GM21825 (cell line): Measurements from ENCODE around the gene C9orf85.
"Not testable (repeated sequence)": the region's sequence is repeated elsewhere in the genome, so short reads cannot be mapped to it uniquely, and the experiment has no call there.

Experiments
- ATAC-seq: cut with Tn5 transposase; IDR thresholded peaks from one replicate; pipeline ENCODE4 v1.9.1; 2021; ENCODE audit warnings: mild to moderate bottlenecking, moderate library complexity; ENCODE audit not compliant: unreplicated experiment

C9orf85 gene

DNA sequence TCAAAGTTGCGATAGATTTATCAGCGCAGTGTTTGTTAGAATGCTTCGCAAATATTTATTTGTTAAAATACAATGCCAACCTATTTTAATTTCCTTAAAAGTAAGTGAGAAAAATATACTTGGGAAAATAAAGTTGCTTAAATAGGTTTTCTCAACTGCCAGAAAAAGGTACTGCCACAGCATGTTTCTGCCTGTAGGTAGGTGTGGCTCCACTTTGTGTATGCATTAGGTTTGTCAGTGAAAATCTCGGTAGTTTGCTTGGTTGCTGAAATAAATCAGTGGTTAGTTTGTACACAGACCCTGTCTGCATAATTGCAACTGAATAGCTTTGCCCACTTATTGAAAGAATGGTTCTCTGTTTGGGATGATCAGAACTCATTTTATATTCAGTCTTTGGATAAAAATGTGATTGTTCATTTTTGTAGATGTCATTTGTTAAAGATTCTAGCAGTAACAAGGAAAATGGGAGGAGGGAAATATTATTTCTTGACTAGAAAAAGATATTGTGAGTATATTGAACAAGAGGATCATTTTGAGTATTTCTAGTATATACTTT lies 25.7 kb downstream of the C9orf85 start:
- no peak for ATAC-seq

DNA sequence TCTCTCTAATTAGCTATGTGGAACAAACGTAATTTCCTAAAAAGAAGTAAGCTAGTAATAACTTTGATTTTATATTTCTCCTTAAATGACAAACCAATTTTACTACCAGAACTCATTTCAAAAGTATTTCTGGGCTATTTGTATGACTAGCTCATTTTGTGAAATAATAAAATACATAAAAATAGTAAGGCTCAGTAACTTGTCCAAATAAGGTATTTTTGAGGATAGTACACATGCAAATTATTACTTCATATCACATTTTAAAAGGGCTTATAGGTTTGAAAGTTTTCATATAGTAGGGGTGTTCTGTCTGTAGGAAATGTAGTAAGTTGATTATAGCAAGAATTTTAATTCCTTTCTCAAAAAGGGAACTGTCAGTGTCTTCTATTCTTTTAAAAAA lies 26.5 kb downstream of the C9orf85 start:
- no peak for ATAC-seq

DNA sequence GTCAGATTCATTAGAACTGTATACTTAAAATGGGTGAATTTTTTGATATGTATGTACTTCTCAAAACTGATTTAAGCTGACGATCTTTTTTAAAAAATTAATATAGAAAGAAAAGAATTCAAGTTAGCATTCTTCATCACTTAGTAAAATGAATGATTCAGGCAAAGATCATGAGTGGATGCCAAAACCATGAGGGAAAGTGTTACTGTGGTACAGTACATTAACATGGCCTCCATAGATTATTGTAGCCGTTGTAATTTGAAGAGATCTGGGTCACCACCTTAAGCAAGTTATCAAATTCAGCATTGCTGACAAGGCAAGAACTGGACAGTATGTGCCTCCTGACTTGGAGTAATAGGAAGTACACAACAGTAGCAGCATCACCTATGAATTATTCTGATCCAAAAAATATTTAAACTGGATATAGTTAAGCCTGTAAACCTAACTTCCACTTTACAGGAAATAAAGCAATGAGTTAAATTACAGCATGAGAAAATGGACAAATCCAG lies 29.7 kb downstream of the C9orf85 start:
- ATAC-seq, result no peak

DNA sequence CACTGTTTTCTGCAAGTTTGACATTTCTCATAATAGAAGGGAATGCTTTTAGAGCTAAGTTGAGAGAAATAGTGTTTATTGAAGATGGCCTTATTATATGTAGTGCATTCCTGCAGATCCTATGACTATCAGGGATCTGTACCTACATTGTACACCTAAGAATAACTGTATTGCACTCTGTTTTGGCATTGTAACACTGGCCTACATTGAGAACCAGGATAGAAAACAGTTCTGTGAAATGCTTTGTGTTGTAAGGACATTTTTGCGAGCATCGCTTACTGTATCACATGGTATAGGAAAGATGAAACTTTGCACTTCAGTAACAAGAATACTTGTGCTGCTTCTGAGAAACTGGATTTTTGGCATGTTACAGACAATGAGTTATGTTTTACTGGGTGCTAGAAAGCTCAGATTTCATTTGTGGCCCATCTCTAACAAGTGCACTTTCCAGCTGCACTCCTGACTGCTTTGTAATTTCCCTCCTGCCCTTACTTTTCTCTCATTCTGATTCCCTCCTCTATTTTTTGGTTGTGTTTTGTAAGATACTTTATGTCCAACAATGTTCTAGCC lies 30.6 kb downstream of the C9orf85 start:
- ATAC-seq, result no peak

DNA sequence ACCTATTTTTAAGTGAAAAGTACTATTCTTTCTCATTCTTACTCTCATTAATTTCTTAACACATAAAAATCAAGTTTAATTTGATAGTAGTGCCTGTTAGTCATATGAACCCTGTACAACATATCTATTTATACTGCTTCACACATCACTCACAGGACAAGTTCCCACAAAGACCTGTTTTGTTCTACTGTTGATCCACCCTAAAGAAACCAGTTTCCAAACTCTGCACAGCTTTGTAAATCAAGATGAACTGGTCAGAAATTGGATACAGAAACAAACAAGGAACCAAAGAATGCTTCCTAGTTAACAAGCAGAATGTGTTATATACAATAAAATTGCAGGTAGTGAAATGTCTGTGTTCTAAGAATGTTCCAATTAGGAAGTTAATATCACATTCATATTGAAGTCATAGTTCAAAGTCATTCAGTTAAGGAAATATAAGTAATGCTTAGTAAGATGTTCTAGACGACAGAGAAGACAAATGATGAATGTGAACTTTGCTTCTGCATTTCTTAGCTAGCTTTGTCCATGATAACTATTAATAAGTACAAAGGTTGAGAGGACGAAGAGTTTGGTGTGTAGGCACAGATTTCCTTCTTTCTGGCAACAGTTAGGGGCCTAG lies 33.4 kb downstream of the C9orf85 start:
- no peak for ATAC-seq

DNA sequence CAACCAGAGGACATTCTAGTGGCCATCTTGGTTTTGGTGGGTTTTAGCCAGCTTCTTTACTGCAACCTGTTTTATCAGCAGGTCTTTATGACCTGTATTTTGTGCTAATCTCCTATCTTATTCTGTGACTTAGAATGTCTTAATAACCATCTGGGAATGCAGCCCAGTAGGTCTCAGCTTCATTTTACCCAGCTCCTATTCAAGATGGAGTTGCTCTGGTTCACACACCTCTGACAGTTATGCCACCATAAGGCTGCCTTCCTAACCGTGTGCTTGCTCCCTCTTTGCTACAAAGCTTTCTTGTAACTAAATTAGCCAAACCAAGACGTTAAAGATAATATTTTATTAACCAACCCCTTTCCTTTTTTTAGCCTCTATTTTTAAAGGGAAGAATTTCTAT lies 43.2 kb downstream of the C9orf85 start:
- ATAC-seq, result not testable (repeated sequence)

DNA sequence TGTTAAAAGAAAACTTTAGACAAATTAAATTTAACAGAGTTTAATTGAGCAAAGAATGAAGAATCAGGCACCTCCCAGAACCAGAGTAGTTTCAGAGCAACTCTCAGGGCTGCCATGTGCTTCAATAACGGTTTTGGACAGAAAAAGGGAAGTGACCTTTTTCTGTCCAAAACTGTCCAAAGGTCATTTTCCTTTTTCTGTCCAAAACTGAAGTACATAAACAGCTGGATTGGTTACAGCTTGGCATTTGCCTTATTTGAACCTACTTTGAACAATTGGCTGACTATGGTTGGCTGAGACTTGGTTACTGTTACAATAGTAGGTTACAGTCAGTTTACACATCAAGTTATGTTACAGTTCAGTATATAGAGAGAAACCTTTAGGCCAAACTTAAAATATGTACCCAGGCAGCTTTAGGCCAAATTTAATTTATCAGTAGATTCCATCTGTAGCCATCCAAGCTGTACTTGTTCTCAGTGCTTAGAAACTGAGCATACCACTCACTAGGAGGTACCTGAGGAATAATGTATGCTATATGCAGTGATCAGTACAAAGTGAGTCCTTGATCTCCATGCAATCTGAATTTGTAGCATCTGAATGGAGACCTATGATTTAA lies 44.0 kb downstream of the C9orf85 start:
- ATAC-seq, result no peak

DNA sequence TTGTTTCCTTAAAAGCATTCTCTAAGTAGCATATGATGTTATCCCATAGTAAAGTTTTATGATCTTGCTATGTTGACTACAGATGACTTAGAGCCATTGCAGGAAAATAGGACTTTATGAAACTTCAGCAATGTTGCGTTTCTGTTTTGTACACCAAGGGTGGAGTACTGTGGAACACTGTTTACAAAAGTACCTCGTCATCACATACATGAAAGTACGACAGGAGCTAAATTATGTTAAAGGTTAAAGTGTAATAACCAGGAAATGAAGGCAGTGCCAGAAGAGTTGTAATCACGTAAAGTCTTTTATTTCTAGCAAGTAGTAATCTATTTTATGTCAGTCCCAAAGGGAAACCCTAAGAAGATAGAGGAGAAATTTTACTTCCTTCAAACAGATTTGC lies 50.9 kb downstream of the C9orf85 start:
- ATAC-seq, result no peak

DNA sequence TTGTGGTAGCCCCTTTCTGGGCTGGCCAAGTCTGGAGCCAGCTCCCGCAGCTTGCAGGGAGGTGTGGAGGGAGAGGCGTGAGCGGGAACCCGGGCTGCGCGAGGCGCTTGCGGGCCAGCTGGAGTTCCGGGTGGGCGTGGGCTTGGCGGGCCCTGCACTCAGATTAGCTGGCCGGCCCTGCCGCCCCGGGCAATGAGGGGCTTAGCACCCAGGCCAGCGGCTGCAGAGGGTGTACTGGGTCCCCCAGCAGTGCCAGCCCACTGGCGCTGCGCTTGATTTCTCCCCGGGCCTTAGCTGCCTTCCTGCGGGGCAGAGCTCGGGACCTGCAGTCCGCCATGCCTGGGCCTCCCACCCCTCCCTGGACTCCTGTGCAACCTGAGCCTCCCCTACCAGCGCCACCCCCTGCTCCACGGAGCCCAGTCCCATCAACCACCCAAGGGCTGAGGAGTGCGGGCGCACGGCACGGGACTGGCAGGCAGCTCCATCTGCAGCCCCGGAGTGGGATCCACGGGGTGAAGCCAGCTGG lies 52.1 kb downstream of the C9orf85 start:
- ATAC-seq, result not testable (repeated sequence)

DNA sequence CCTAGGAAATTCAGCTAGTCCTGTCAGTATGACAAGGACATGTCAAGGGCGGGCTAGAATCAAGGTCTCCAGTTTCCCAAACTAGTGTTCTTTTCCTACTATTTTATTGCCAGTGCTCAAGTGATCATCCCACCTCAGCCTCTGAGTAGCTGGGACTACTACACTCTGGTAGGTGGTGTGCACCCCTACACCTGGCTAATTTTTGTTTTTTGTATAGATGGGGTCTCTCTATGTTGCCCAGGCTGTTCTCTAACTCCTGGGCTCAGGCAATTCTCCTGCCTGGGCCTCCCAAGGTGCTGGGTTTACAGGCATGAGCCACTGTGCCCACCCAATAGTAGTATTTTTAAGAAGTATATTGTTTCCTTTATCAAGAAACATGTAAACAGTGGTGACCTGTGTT lies 54.0 kb downstream of the C9orf85 start:
- ATAC-seq, result no peak

DNA sequence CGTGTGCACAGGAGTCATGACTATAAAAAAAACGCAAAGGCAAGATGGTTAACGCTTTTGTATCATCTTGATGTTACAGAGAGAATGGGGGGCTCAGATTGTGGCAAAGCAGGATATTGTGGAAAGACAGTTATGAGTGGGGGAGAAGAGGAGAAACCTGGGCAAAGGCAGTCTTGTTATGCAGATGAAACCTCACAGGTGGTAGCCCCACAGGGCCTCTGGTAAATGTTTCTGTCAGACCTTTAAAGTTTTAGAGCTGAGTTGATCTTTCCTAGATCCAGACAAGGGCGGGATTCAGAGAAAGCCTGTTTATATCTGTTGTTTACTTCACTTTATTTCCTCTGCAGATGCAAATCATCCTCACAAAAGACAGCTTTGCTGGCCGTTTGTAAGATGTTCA lies 55.2 kb downstream of the C9orf85 start:
- ATAC-seq, result no peak

DNA sequence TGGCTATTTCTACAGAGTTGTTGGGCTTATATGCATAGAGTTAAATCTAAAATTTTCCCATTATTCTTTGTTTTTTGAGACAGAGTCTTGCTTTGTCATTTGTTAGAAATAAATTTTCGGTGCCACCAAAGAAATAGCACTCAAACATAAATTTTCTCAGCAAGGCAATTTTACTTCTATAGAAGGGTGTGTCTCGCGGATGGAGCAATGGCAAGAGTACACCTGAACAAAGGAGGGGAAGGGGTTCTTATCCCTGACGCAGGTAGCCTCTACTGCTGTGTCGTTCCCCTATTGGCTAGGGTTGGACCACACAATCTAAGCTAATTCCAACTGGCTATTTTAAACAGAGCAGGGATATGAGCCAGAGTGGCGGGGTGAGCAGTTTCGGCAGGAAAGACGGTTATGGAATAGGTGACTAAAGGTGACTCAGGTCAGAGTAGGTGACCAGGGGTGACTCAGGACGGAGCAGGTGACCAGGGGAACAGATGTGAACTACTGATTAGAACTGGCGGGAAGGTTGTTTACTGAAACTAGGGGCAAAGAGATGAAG lies 57.2 kb downstream of the C9orf85 start:
- ATAC-seq, result no peak

DNA sequence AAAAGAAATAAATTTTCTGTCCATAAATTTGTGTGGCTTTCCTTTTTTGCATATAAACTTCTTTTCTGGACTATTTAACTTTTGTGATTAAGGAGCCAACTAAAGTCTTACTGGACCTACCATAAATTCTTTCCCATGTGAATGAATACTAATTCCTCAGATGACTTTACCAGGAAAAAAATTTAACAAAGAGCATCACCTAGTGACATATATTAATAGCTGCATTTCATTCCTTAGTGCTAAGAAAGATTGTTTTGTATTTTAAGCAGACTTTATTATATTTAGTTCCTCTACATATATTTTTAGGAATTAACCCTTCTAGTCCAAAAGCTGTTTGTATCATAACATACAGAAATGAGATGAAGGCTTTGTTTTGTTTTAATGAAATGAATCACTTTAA lies 64.4 kb downstream of the C9orf85 start:
- no peak for ATAC-seq

DNA sequence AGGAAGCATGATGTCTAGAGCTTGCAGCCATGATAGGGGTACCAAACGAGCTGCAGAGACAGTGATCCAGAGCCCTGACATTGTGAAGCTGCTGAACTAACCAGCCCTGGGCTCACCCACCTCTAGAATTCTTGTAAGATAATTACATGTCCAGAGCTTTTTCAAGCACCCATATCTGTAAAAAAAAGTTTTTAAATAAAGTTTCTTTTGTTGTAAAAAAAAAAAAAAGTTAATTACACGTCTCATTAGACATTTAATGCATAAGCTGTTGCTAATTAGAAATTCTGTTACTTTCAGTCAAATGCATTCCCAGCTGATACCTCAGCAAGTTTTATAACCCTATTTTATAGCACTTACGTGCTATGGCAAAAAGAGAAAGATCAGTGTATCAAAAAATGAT lies 65.6 kb downstream of the C9orf85 start:
- ATAC-seq, result no peak

DNA sequence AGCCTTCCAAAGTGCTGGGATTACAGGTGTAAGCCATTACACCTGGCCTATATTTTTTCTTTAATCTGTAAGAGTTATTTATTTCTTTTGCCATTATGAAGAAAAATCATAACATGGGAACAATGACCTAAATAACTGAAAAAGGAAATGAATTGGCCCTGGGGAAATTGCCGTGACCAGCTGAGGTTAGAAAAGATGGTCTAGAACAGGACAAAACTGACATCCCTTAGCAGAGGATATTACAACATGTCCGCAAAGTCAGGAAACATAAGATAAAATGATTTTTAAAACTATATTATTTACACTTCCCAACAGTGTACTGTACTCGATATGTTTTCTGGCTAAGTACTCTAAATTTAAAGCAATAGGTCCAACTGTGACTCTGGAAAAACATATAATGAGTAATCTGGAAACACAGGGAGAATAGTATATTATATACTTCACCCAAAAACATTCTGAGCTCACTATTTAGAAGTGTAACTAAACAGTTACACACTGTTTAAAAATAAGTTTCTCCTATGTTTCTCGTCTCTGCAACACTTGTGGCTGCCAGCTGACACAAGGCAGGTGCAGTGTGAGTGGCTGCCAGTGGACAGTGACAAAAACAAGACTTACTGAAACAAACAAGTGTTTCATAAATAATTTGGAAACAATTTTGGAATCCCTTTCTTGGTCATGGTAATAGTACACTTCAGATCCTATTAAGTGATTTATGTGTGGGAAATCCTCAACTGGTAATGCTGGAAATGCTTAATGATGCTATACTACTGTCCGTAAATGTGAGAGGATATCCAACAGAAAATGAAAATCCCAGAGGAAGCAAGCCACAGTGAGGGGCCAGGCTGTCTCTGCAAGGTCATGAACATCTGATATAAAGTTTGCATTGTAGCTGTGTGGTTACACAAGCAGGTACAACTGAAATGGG lies 69.1 kb downstream of the C9orf85 start:
- no peak for ATAC-seq

DNA sequence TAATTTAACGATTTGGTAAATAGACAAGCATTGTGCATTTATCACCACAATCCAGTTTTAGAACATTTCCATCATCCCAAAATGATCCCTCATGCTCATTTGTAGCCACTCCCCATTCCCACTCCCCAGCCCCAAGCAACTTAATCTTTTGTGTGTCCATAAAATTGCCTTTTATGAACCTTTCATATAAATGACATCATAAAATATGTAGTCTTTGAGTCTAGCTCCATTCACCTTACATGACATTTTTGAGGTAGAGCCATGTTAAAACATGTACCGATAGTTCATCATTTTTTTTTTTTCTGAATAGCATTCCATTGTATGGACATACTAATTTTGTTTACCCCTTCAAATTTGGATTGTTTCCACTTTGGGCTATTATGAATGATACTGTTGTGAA lies 70.5 kb downstream of the C9orf85 start:
- no peak for ATAC-seq

DNA sequence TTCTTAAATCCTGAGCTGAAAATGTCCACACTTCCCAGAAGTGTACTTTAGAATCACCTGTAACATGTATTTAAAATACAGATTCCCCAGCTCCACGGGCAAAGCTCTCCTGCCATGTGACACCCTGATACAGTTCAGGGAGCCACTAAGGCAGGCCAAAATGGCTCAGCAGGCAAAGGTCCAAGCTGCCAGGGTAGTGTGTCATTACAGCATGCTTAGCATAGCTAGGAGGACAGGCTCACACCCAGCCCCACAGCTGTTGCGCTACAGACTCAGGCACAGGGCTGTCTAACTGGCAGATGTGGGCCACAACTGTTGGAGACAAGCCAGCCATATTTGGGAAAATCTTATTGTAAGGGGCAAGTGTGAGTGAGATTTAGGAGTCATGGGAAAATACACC lies 73.0 kb downstream of the C9orf85 start:
- no peak for ATAC-seq

DNA sequence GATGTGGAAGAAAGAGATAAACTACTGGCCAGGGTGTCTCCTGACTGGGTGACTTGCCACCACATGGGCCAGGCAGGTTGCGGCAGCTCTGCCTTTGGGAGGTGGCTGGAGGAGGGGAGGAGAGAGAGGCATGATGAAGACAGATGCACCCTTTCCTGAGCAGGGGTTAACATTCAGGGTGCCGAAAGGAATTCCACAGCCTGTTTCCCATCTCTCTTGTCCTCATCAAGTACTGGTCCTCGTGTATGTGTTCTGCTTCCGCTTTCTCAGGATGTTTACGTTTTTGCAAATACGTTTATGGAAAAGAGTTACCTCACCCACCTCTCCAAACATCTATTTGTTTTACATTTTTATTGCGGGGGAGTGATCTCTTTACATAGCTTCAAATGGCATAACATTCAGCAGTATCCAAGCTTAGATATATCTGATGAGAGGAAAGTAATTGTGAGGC lies 73.4 kb downstream of the C9orf85 start:
- no peak for ATAC-seq

DNA sequence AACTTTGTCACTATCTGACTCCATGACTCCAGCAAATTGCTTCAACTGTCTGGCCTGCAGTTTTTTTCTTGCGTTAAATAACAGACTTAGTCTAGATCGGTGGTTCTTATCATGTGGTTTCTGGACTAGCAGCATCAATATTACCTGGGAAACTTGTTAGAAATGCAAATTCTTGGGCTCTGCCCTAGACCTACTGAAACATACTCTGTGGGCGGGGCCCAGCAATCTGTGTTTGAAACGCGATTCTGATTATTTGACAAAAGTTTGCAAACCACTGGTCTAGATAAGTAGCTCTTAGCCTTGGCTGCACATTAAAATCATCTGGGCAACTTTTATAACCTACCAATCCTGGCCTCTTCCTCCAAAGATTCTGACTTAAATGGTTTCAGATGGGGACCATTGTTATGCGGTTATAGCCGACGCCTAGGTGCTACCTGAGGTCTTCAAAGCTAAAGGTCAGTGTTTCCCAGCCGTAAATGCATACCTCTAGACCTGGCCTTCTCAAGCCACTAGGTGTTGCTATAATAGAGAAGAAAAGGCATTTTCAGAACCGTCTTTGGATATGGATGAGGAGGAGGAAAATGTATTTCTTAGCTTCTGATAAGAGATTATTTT lies 74.0 kb downstream of the C9orf85 start:
- no peak for ATAC-seq

DNA sequence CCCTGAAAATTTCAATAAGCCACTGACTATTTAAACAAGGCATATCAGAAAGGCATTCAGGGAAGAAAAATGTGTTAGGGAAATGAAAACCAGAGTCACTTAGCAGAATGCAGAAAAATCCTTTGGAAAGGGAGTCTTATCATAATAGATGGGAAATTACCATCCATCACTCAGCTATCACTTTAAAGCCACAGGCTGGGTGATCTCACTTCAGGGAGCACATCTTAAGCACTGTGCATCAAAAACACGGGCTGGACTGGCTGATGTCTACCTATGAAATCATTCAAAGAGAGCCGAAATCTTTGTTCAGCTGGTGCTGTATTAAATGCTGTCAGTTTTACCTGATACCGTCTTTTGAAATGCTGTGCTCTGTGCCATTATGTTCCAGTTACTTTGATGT lies 75.5 kb downstream of the C9orf85 start:
- no peak for ATAC-seq
